HG03135 (cell line): ENCODE results near the gene HIP1.
A peak's percentile ranks its signal among the peaks of the same experiment; 100 is the strongest.
"Not testable (repeated sequence)": the region's sequence is repeated elsewhere in the genome, so short reads cannot be mapped to it uniquely, and the experiment has no call there.

Source experiments
- ATAC-seq: cut with Tn5 transposase; IDR thresholded peaks from one replicate; pipeline ENCODE4 v1.9.1; 2021; ENCODE audit warnings: mild to moderate bottlenecking, moderate library complexity; ENCODE audit not compliant: unreplicated experiment

Gene HIP1

GRCh38 chr7:75739796-75740672, 1.3 kb upstream of the HIP1 start:
- peak; percentile 36 for ATAC-seq

GRCh38 chr7:75738975-75739795, 444 bp upstream of the HIP1 start:
- peak; percentile 95 for ATAC-seq

GRCh38 chr7:75737856-75738603, 711 bp downstream of the HIP1 start:
- no peak for ATAC-seq

GRCh38 chr7:75735581-75736350, 3.0 kb downstream of the HIP1 start:
- no peak for ATAC-seq

GRCh38 chr7:75734586-75735458, 3.9 kb downstream of the HIP1 start:
- no peak for ATAC-seq

- ATAC-seq: no peak
These were observed 5.7 kb downstream of the HIP1 start for GRCh38 chr7:75732764-75733630.

- no peak for ATAC-seq
These were observed 6.7 kb downstream of the HIP1 start for GRCh38 chr7:75732016-75732521.

GRCh38 chr7:75729851-75730274, 8.9 kb downstream of the HIP1 start:
- ATAC-seq: no peak

- no peak for ATAC-seq
These were observed 10.7 kb downstream of the HIP1 start for GRCh38 chr7:75727881-75728593.

GRCh38 chr7:75727351-75727750, 11.4 kb downstream of the HIP1 start:
- ATAC-seq: not testable (repeated sequence)

- ATAC-seq: no peak
These were observed 13.4 kb downstream of the HIP1 start for GRCh38 chr7:75725306-75725705.

GRCh38 chr7:75723444-75723843, 15.3 kb downstream of the HIP1 start:
- ATAC-seq: no peak

GRCh38 chr7:75722373-75722772, 16.4 kb downstream of the HIP1 start:
- ATAC-seq: no peak

GRCh38 chr7:75721922-75722321, 16.8 kb downstream of the HIP1 start:
- not testable (repeated sequence) for ATAC-seq

GRCh38 chr7:75721426-75721825, 17.3 kb downstream of the HIP1 start:
- ATAC-seq: no peak

GRCh38 chr7:75719626-75720025, 19.1 kb downstream of the HIP1 start:
- ATAC-seq: no peak

- ATAC-seq: no peak
These were observed 20.2 kb downstream of the HIP1 start for GRCh38 chr7:75718390-75719031.
